Keratinocyte (primary cell): ENCODE data around the gene ATP6V0E2. TPM values are rescaled to one million over a fixed set of nuclear protein-coding genes. Genes with fewer than 3 reads are reported as not detected.

Source experiments
- DNase-seq: peaks from one replicate; pipeline ENCODE4 v3.0.0-alpha.2; 2011; ENCODE audit warnings: low read depth, missing footprints, low spot score
- FAIRE-seq: peaks from 2 replicates; lab custom pipeline; 2011; peaks lifted over from hg19 to GRCh38; lab: Jason Lieb, UNC
- H2AFZ ChIP-seq: 2 replicates; pipeline ENCODE4 v1.6.0; 2012; ENCODE audit warnings: low read length, control low read depth, inconsistent platforms; ENCODE audit not compliant: control insufficient read depth
- H3K27ac ChIP-seq: 2 replicates; pipeline ENCODE4 v1.5.1; 2011; ENCODE audit warnings: low read length; ENCODE audit not compliant: control insufficient read depth, insufficient read depth
- H3K27me3 ChIP-seq: 3 replicates; pipeline ENCODE4 v1.6.0; 2011; ENCODE audit warnings: low read length; ENCODE audit not compliant: control insufficient read depth, insufficient read depth; ENCODE audit errors: extremely low read depth
- H3K36me3 ChIP-seq, 2 experiments: 2 replicates in 1 of 2; 3 replicates in 1 of 2; pipeline ENCODE4 v1.5.1; 2011; ENCODE audit warnings: low read length in 2 of 2, mild to moderate bottlenecking in 1 of 2; ENCODE audit not compliant: control insufficient read depth in 2 of 2, insufficient read depth in 2 of 2; ENCODE audit errors: extremely low read depth in 1 of 2
- H3K4me1 ChIP-seq: 3 replicates; pipeline ENCODE4 v1.5.1; 2011; ENCODE audit warnings: low read length; ENCODE audit not compliant: control insufficient read depth, insufficient read depth; ENCODE audit errors: extremely low read depth
- H3K4me2 ChIP-seq: 3 replicates; pipeline ENCODE4 v1.6.0; 2011; ENCODE audit warnings: low read depth, low read length; ENCODE audit not compliant: control insufficient read depth, insufficient read depth; ENCODE audit errors: extremely low read depth
- H3K4me3 ChIP-seq, 3 experiments: fragments of 200-600 bp in 1 of 3; sonication (generic) in 1 of 3; 2 replicates in 2 of 3; 3 replicates in 1 of 3; pipeline ENCODE4 v1.5.1; 2011 to 2016; ENCODE audit warnings: low read length in 3 of 3, mild to moderate bottlenecking in 3 of 3, control low read depth in 2 of 3, inconsistent platforms in 1 of 3, low read depth in 1 of 3, mixed read lengths in 1 of 3, mixed run types in 1 of 3, moderate library complexity in 1 of 3; ENCODE audit not compliant: control insufficient read depth in 2 of 3, insufficient read depth in 2 of 3; ENCODE audit errors: extremely low read depth in 1 of 3
- H3K79me2 ChIP-seq: 2 replicates; pipeline ENCODE4 v1.6.0; 2012; ENCODE audit warnings: low read length; ENCODE audit not compliant: control insufficient read depth, insufficient read depth
- H3K9ac ChIP-seq: 3 replicates; pipeline ENCODE4 v1.6.0; 2011; ENCODE audit warnings: low read length; ENCODE audit not compliant: control insufficient read depth, insufficient read depth; ENCODE audit errors: extremely low read depth
- H3K9me1 ChIP-seq: 3 replicates; pipeline ENCODE4 v1.6.0; 2011; ENCODE audit warnings: low read length; ENCODE audit not compliant: control insufficient read depth, insufficient read depth; ENCODE audit errors: extremely low read depth
- H3K9me3 ChIP-seq: 2 replicates; pipeline ENCODE4 v1.5.1; 2012; ENCODE audit warnings: low read depth, low read length; ENCODE audit not compliant: control insufficient read depth
- H4K20me1 ChIP-seq: 3 replicates; pipeline ENCODE4 v1.6.0; 2011; ENCODE audit warnings: low read length; ENCODE audit not compliant: control insufficient read depth, insufficient read depth; ENCODE audit errors: extremely low read depth
- CTCF ChIP-seq, 3 experiments: IDR thresholded peaks in 1 of 3; conservative IDR thresholded peaks in 1 of 3; optimal IDR thresholded peaks in 1 of 3; 2 replicates in 2 of 3; 3 replicates in 1 of 3; pipeline versions ENCODE3 to v1.5.1; 2011; ENCODE audit warnings: low read length in 3 of 3, mild to moderate bottlenecking in 3 of 3, moderate library complexity in 2 of 3, control low read depth in 1 of 3, inconsistent platforms in 1 of 3; ENCODE audit not compliant: insufficient read depth in 2 of 3; ENCODE audit errors: extremely low read depth in 1 of 3
- EZH2 ChIP-seq: IDR thresholded peaks from one replicate; pipeline ENCODE4 v1.6.1; 2012; ENCODE audit warnings: inconsistent platforms, mild to moderate bottlenecking, low read length, moderate library complexity
- dilution Hi-C: fragments of 300-500 bp; cut with MboI; formaldehyde crosslinking; loops from one replicate; pipeline ENCODE4 v1.7.0; 2020; ENCODE audit warnings: low sequenced_read_pairs; ENCODE audit not compliant: extremely low pct_ligation_motif_present
- polyA plus RNA-seq, 5 experiments: library from polyadenylated mRNA; depleted of rRNA in 3 of 5; stranded (reverse) in 3 of 5; stranded (forward) in 1 of 5; unstranded in 1 of 5; fragments of >200 nt; gene quantifications; 1 replicate in 1 of 5; 2 replicates in 3 of 5; 3 replicates in 1 of 5; pipeline versions ENCODE4 v1.2.1 to v1.2.3, GENCODE V29; 2011 to 2012; ENCODE audit warnings: missing spikeins in 2 of 5, low read depth in 1 of 5, low replicate concordance in 1 of 5

Gene ATP6V0E2
- polyA plus RNA-seq, 1 donor (not counting 4 experiments of a cell fraction or from before 2014, with no cell fraction given): 5.0 TPM

DNA sequence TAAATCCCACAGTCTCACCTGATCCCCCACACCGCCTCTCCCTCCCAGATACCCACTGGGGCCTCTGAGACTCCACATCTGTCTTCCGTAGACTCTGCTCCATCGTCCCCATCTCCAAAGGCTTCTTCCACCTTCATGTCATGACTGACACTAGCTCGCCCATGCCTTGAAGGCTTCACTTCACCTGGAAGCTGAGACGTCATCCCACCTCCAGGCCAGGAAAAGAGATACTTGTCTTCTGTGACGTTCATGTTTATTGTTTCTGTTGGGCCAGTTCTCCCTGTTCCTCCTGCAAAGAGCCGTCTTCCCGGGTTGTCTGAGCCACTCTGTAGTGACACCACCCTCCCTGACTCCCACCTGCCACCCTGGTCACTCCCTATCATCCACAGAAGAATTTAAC lies 39.2 kb upstream of the ATP6V0E2 start:
- Histone ChIP-seq H3K9me3 (no peaks in the 10 kb centered on the region), H3K4me3 (no peak overlapping the region), H3K27me3 (peaks cover 4% of the 10 kb centered on the region), H2AFZ (no peak overlapping the region), H3K79me2 (peaks cover 8% of the 10 kb centered on the region), H4K20me1 (no peaks in the 10 kb centered on the region), H3K27ac (no peak overlapping the region), H3K36me3 (no peaks in the 10 kb centered on the region), H3K4me2 (no peak overlapping the region), H3K9me1 (no peaks in the 10 kb centered on the region), H3K9ac (no peak overlapping the region), H3K4me1 (peaks cover 8% of the 10 kb centered on the region)
- dilution Hi-C loops: no loop called here
- no peak for FAIRE-seq
- no peak for DNase-seq
- no peak for TF ChIP-seq EZH2
- no peak for TF ChIP-seq CTCF (optimal IDR thresholded peaks at IDR 0.05 in 1 of 3, IDR thresholded peaks at IDR 0.05 in 1 of 3, conservative IDR thresholded peaks at IDR 0.05 in 1 of 3; ENCODE audit: extremely low read depth in 1 of 3, insufficient read depth in 2 of 3, low read length in 3 of 3)

DNA sequence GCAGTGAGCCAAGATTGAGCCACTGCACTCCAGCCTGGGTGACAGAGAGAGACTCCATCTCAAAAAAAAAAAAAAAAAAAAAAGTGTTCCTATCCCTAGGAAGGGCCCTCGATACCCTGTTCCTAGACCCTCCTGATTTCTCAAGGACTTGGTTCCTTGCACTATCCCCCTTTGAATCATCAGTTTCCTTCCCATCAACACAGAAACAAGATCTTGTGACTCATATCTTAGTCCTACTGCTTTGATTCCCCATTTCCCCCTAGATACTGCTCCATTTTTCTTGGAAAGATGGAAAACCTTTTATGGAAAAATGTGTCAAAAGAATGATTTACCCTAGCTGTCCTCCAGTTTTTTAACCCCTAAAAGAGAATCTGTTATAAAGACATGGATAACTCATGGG lies 37.3 kb upstream of the ATP6V0E2 start:
- Histone ChIP-seq H3K9me3 (no peaks in the 10 kb centered on the region), H3K27ac (no peak overlapping the region), H4K20me1 (no peaks in the 10 kb centered on the region), H3K4me3 (no peak overlapping the region), H3K4me2 (no peak overlapping the region), H3K4me1 (peaks cover 8% of the 10 kb centered on the region), H3K9ac (no peak overlapping the region), H3K27me3 (peaks cover 4% of the 10 kb centered on the region), H3K79me2 (peaks cover 10% of the 10 kb centered on the region), H2AFZ (no peak overlapping the region), H3K36me3 (no peaks in the 10 kb centered on the region), H3K9me1 (no peaks in the 10 kb centered on the region)
- dilution Hi-C loops: no loop called here
- TF ChIP-seq EZH2: no peak
- no peak for TF ChIP-seq CTCF (optimal IDR thresholded peaks at IDR 0.05 in 1 of 3, IDR thresholded peaks at IDR 0.05 in 1 of 3, conservative IDR thresholded peaks at IDR 0.05 in 1 of 3; ENCODE audit: extremely low read depth in 1 of 3, insufficient read depth in 2 of 3, low read length in 3 of 3)
- FAIRE-seq (no peak), DNase-seq (no peak)
